HCT116 (cell line): ENCODE data around the gene CHSY1. TPM values are rescaled to one million over a fixed set of nuclear protein-coding genes. Genes with fewer than 3 reads are reported as not detected.

Source experiments
- ATAC-seq: fragments of 200-7000 bp; cut with Tn5 transposase; 2 replicates; pipeline ENCODE4 v1.9.1; 2020; ENCODE audit warnings: mild to moderate bottlenecking, moderate library complexity
- BruUV-seq: library from RNA; stranded (reverse); fragments of 400-500 nt; replicated peaks from 2 replicates; lab custom pipeline; 2021; lab: Mats Ljungman, UMichigan
- CTCF ChIA-PET: fragments of 300-600 bp; sonication (Branson Sonifier 250); formaldehyde crosslinking; loops from one replicate; lab custom pipeline; 2021; ENCODE audit warnings: antibody characterized with exemption; lab: Charles Lee
- POLR2A ChIA-PET: fragments of 300-600, 350-600 bp; sonication (Branson Sonifier 250); formaldehyde crosslinking; loops from one replicate; lab custom pipeline; 2021; ENCODE audit warnings: antibody characterized with exemption; lab: Charles Lee
- RAD21 ChIA-PET, 2 experiments: fragments of 300-600 bp; sonication (Branson Sonifier 250); formaldehyde crosslinking; loops; one replicate each; lab custom pipeline; 2023; ENCODE audit warnings: low total read pairs in 2 of 2; ENCODE audit not compliant: uncharacterized antibody in 2 of 2, unreplicated experiment in 2 of 2, low non-redundant PET in 1 of 2; lab: Charles Lee
- DNase-seq: peaks from one replicate; pipeline ENCODE4 v3.0.0-alpha.2; 2010; ENCODE audit warnings: low read depth, low spot score
- H2AFZ ChIP-seq: fragments of 200-600 bp; shearing (Covaris generic), sonication (generic); 2 replicates; pipeline ENCODE4 v1.6.1; 2017; ENCODE audit warnings: low read depth, mixed run types, mixed read lengths, antibody characterized with exemption, low read length; ENCODE audit not compliant: poor library complexity, severe bottlenecking
- H3K27ac ChIP-seq: 2 replicates; pipeline ENCODE4 v1.5.1; 2012; ENCODE audit warnings: low read depth, low read length
- H3K27me3 ChIP-seq: fragments of 200-600 bp; sonication (generic); 2 replicates; pipeline ENCODE4 v1.6.1; 2016; ENCODE audit warnings: mixed run types, low read length, mixed read lengths; ENCODE audit not compliant: insufficient read depth
- H3K36me3 ChIP-seq, 2 experiments: fragments of 200-500 bp in 1 of 2; fragments of 200-600 bp in 1 of 2; sonication (Bioruptor generic) in 1 of 2; sonication (generic) in 1 of 2; 2 replicates each; pipeline versions ENCODE4 v1.5.1 to v1.6.1; 2014 to 2016; ENCODE audit warnings: low read length in 2 of 2, inconsistent platforms in 1 of 2, mixed read lengths in 1 of 2, mixed run types in 1 of 2; ENCODE audit not compliant: insufficient read depth in 2 of 2, control insufficient read depth in 1 of 2
- H3K4me1 ChIP-seq, 2 experiments: fragments of 200-600 bp in 1 of 2; sonication (generic) in 1 of 2; 2 replicates each; pipeline versions ENCODE4 v1.5.1 to v1.6.1; 2012 to 2017; ENCODE audit warnings: low read length in 2 of 2, inconsistent platforms in 1 of 2, mild to moderate bottlenecking in 1 of 2, mixed read lengths in 1 of 2, mixed run types in 1 of 2, moderate library complexity in 1 of 2; ENCODE audit not compliant: insufficient read depth in 2 of 2, control insufficient read depth in 1 of 2
- H3K4me2 ChIP-seq: fragments of 200-600 bp; sonication (generic); 2 replicates; pipeline ENCODE4 v1.6.1; 2017; ENCODE audit warnings: mixed run types, low read length, mixed read lengths
- H3K4me3 ChIP-seq, 2 experiments: fragments of 200-600 bp in 1 of 2; sonication (generic) in 1 of 2; replicated peaks in 1 of 2; 2 replicates each; pipeline ENCODE4 v1.5.1; 2011 to 2016; ENCODE audit warnings: low read length in 2 of 2, control low read depth in 1 of 2, low read depth in 1 of 2, mild to moderate bottlenecking in 1 of 2, mixed read lengths in 1 of 2, mixed run types in 1 of 2
- H3K79me2 ChIP-seq: fragments of 200-600 bp; sonication (generic); 2 replicates; pipeline ENCODE4 v1.6.1; 2017; ENCODE audit warnings: mild to moderate bottlenecking, mixed run types, low read length, moderate library complexity, mixed read lengths; ENCODE audit not compliant: insufficient read depth
- H3K9ac ChIP-seq: fragments of 200-600 bp; sonication (generic); 2 replicates; pipeline ENCODE4 v1.6.1; 2016; ENCODE audit warnings: low read length, mixed read lengths
- H3K9me2 ChIP-seq: fragments of 200-600 bp; sonication (generic), shearing (Covaris generic); 2 replicates; pipeline ENCODE4 v1.6.1; 2017; ENCODE audit warnings: mixed run types, mild to moderate bottlenecking, moderate library complexity; ENCODE audit not compliant: insufficient read depth
- H3K9me3 ChIP-seq, 2 experiments: fragments of 200-500 bp in 1 of 2; fragments of 200-600 bp in 1 of 2; sonication (Bioruptor generic) in 1 of 2; sonication (generic) in 1 of 2; 2 replicates each; pipeline ENCODE4 v1.6.1; 2014 to 2017; ENCODE audit warnings: low read length in 2 of 2, mixed read lengths in 2 of 2, inconsistent platforms in 1 of 2, low read depth in 1 of 2, mild to moderate bottlenecking in 1 of 2, mixed run types in 1 of 2, moderate library complexity in 1 of 2; ENCODE audit not compliant: control insufficient read depth in 1 of 2, insufficient read depth in 1 of 2
- H4K20me1 ChIP-seq: fragments of 200-600 bp; sonication (generic), shearing (Covaris generic); 2 replicates; pipeline ENCODE4 v1.6.1; 2017; ENCODE audit warnings: mixed run types, mild to moderate bottlenecking, moderate library complexity; ENCODE audit not compliant: insufficient read depth
- CEBPB ChIP-seq: IDR thresholded peaks from 2 replicates; pipeline ENCODE4 v1.6.1; 2012; ENCODE audit warnings: low read depth
- EGR1 ChIP-seq: IDR thresholded peaks from 2 replicates; pipeline ENCODE4 v1.6.1; 2012; ENCODE audit warnings: low read depth
- ELF1 ChIP-seq: IDR thresholded peaks from 2 replicates; pipeline ENCODE4 v1.6.1; 2012; ENCODE audit warnings: low read depth, borderline replicate concordance
- EZH2phosphoT487 ChIP-seq: fragments of 200-600 bp; IDR thresholded peaks from 2 replicates; pipeline ENCODE4 v1.6.1; 2018; ENCODE audit warnings: antibody characterized with exemption, borderline replicate concordance
- JUND ChIP-seq: IDR thresholded peaks from 2 replicates; pipeline ENCODE4 v1.6.1; 2012
- POLR2A ChIP-seq: IDR thresholded peaks from 2 replicates; pipeline ENCODE4 v1.7.0; 2011; ENCODE audit warnings: borderline replicate concordance; ENCODE audit not compliant: insufficient read depth, insufficient read length; ENCODE audit errors: extremely low read depth
- POLR2AphosphoS5 ChIP-seq: IDR thresholded peaks from 2 replicates; pipeline ENCODE4 v1.6.1; 2011; ENCODE audit warnings: mild to moderate bottlenecking, low read depth, low read length, moderate library complexity
- YY1 ChIP-seq: IDR thresholded peaks from 2 replicates; pipeline ENCODE4 v1.6.1; 2011; ENCODE audit warnings: low read length, low read depth, moderate library complexity, mild to moderate bottlenecking; ENCODE audit not compliant: insufficient replicate concordance; ENCODE audit errors: extremely low read depth
- ZFX ChIP-seq: fragments of 450-650 bp; IDR thresholded peaks from 2 replicates; pipeline ENCODE4 v1.6.1; 2017
- intact Hi-C: fragments of 100-400 bp; cut with micrococcal nuclease; formaldehyde crosslinking; loops from 2 replicates; pipeline ENCODE4 v1.10.0; 2022
- total RNA-seq: library from RNA; stranded (reverse); gene quantifications from one replicate; pipeline ENCODE4 v1.2.1, GENCODE V29; 2021; ENCODE audit not compliant: unreplicated experiment
- TF ChIP-seq, protein P1 (sequence below): IDR thresholded peaks from 2 replicates; pipeline ENCODE4 v1.6.1; 2012
- TF ChIP-seq, protein P2 (sequence below), 3 experiments: fragments of 200-600 bp in 1 of 3; sonication (generic) in 1 of 3; IDR thresholded peaks in 2 of 3; conservative IDR thresholded peaks in 1 of 3; 2 replicates each; pipeline ENCODE4 v1.5.1; 2012 to 2017; ENCODE audit warnings: low read depth in 2 of 3, low read length in 2 of 3, antibody characterized with exemption in 1 of 3, borderline replicate concordance in 1 of 3, control low read depth in 1 of 3, mild to moderate bottlenecking in 1 of 3, mixed read lengths in 1 of 3, mixed run types in 1 of 3, moderate library complexity in 1 of 3; ENCODE audit not compliant: insufficient read depth in 1 of 3

The CHSY1 gene
- total RNA-seq, 1 experiment from 2014 or later = 25.4 TPM

DNA sequence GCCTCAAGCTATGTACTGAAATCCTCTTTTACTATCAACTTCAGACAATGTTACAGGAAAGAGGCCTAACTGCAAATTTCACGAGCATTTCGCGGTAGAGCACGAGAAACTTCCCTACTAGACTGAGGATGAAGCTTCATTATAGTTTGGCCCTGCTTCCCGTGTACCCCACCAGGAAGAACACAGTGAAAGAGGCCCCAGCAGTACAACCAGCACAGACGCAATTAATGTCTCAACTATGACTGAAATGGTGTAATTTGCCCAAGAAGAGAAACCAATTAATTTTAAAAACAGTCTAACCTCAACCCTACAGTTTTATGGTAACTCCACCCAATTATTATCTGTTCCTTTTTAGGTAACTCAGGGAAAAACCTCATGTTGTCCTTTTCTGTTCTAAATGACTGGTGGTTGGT, 12.1 kb downstream of the CHSY1 start:
- POLR2A ChIA-PET = no interaction called here

More for the DNA sequence above, 12.1 kb downstream of the CHSY1 start:
- Histone ChIP-seq H3K9me2 (no peaks in the 10 kb centered on the region; the same call in 1 of the 2 replicates), H3K4me2 (no peak overlapping the region), H3K27me3 (no peaks in the 10 kb centered on the region), H3K79me2 (peaks cover 96% of the 10 kb centered on the region), H3K27ac (no peak overlapping the region), H2AFZ (no peak overlapping the region)
- RAD21 ChIA-PET = no interaction called here
- DNase-seq = no peak
- intact Hi-C loops = no loop called here
- ATAC-seq = no peak
- BruUV-seq = no TSS peak
- no peak for TF ChIP-seq EGR1
- TF ChIP-seq, protein P1, sequence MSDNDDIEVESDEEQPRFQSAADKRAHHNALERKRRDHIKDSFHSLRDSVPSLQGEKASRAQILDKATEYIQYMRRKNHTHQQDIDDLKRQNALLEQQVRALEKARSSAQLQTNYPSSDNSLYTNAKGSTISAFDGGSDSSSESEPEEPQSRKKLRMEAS = no peak
- TF ChIP-seq YY1 = no peak
- TF ChIP-seq CEBPB = no peak
- TF ChIP-seq, protein P2, sequence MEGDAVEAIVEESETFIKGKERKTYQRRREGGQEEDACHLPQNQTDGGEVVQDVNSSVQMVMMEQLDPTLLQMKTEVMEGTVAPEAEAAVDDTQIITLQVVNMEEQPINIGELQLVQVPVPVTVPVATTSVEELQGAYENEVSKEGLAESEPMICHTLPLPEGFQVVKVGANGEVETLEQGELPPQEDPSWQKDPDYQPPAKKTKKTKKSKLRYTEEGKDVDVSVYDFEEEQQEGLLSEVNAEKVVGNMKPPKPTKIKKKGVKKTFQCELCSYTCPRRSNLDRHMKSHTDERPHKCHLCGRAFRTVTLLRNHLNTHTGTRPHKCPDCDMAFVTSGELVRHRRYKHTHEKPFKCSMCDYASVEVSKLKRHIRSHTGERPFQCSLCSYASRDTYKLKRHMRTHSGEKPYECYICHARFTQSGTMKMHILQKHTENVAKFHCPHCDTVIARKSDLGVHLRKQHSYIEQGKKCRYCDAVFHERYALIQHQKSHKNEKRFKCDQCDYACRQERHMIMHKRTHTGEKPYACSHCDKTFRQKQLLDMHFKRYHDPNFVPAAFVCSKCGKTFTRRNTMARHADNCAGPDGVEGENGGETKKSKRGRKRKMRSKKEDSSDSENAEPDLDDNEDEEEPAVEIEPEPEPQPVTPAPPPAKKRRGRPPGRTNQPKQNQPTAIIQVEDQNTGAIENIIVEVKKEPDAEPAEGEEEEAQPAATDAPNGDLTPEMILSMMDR (IDR thresholded peaks at IDR 0.05 in 2 of 3, conservative IDR thresholded peaks at IDR 0.05 in 1 of 3; ENCODE audit: borderline replicate concordance in 1 of 3, insufficient read depth in 1 of 3, low read depth in 2 of 3, low read length in 2 of 3) = no peak
- TF ChIP-seq POLR2AphosphoS5 = no peak
- no peak for TF ChIP-seq POLR2A
- TF ChIP-seq EZH2phosphoT487 = no peak
- TF ChIP-seq ZFX = no peak
- TF ChIP-seq ELF1 = no peak
- TF ChIP-seq JUND = no peak
- TF ChIP-seq, all 23 proteins: peak for 0
- no peaks in the 10 kb centered on the region for H3K4me1 ChIP-seq
- no peak overlapping the region for H3K4me3 ChIP-seq
- peaks cover 8% of the 10 kb centered on the region in 2 experiments; a peak in 2 of 4 replicates for H3K36me3 ChIP-seq
- H4K20me1 ChIP-seq = peaks cover 8% of the 10 kb centered on the region; the same call in 1 of the 2 replicates
- CTCF ChIA-PET = no interaction called here
- H3K9me3 ChIP-seq = no peaks in the 10 kb centered on the region
- H3K9ac ChIP-seq = no peak overlapping the region
